ENCODE data around the gene MVB12B. TPM values are rescaled to one million over a fixed set of nuclear protein-coding genes. Genes with fewer than 3 reads are reported as not detected.

MVB12B gene
- total RNA-seq, 2 experiments from 2014 or later = 33.5 to 34.1 TPM

DNA sequence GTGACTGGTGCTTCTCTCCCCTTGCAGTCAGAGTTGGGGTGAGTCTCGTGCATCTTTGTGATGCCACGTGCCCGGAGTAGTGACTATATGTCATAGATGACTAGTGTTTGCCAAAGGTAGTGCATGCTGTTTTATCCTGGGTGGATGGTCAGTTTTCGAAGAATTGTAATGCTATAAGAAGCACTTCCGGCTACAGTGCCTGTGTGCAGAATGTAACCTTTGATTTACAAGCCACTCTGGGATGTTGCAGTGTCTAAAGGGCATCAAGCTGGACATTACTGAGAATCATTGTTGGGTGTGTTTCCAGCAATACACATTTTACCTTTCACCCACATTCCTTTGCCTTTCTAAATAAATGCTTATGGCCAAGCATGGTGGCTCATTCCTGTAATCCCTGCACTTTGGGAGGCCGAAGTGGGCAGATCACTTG, 16.7 kb downstream of the MVB12B start:
- H3K9me3 Mint-ChIP-seq = no peaks in the 10 kb centered on the region
- H3K27ac Mint-ChIP-seq = no peak overlapping the region
- H3K4me1 Mint-ChIP-seq = peaks cover 21% of the 10 kb centered on the region
- H3K27me3 Mint-ChIP-seq = no peaks in the 10 kb centered on the region
- DNase-seq (no peak), ATAC-seq (ENCODE audit: low read depth) (no peak)
- H3K36me3 Mint-ChIP-seq = peaks cover 38% of the 10 kb centered on the region
- POLR2A ChIA-PET = no interaction called here
- H3K4me3 Mint-ChIP-seq = no peak overlapping the region

DNA sequence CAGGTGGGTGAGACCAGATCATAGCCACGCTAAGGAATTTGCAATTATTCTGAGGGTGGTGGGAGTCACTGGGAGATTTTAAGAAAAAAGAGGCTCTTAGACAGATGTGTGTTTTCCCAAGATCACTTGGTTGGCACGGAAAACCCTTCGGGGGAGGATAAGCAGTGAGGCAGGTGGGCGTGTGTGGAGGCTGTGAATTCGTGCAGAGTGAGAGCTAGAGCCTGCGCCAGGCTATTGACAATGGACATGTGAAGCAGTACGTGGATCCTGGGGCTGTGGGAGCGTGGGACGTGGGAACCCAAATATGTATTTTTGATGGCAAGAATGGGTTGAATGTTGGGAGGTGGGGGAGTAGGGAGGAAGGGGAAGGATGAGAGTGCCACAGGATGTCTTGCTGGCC, 19.4 kb downstream of the MVB12B start:
- Mint-ChIP-seq H3K27me3 (peaks cover 1% of the 10 kb centered on the region), H3K27ac (no peak overlapping the region), H3K36me3 (peaks cover 53% of the 10 kb centered on the region), H3K4me1 (peaks cover 17% of the 10 kb centered on the region), H3K9me3 (peaks cover 6% of the 10 kb centered on the region), H3K4me3 (no peak overlapping the region)
- no peak for ATAC-seq (ENCODE audit: low read depth)
- POLR2A ChIA-PET = interaction anchor here (1.0 kb wide), 1 partner anchor 14 kb away, joined by 3 read pairs; no protein-coding TSS in a partner anchor
- DNase-seq = no peak

DNA sequence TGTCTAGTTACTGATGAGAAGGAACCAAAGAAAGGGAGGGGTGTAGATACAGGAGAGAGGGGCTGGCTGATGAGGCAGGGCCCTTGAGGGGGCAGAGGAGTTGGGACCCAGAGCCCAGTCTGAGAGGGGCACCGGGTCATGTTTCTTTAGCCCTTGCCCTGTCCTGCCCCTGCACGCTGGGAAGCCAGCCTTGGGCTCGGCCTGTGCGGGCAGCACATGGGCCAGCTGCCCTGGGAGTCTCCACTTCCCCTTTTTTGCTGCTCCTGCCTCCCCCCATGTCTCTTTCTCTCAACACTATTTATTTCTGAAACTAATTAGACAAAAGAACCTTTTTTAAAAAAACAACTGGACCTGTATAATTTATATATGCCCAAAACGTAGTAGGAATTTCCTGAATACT, 20.5 kb downstream of the MVB12B start:
- H3K27me3 Mint-ChIP-seq = peaks cover 1% of the 10 kb centered on the region
- H3K27ac Mint-ChIP-seq = no peak overlapping the region
- peaks cover 17% of the 10 kb centered on the region for H3K4me1 Mint-ChIP-seq
- no peak for ATAC-seq (ENCODE audit: low read depth)
- H3K36me3 Mint-ChIP-seq = peaks cover 51% of the 10 kb centered on the region
- H3K9me3 Mint-ChIP-seq = peaks cover 8% of the 10 kb centered on the region
- no peak overlapping the region for H3K4me3 Mint-ChIP-seq
- no peak for DNase-seq
- POLR2A ChIA-PET = no interaction called here

DNA sequence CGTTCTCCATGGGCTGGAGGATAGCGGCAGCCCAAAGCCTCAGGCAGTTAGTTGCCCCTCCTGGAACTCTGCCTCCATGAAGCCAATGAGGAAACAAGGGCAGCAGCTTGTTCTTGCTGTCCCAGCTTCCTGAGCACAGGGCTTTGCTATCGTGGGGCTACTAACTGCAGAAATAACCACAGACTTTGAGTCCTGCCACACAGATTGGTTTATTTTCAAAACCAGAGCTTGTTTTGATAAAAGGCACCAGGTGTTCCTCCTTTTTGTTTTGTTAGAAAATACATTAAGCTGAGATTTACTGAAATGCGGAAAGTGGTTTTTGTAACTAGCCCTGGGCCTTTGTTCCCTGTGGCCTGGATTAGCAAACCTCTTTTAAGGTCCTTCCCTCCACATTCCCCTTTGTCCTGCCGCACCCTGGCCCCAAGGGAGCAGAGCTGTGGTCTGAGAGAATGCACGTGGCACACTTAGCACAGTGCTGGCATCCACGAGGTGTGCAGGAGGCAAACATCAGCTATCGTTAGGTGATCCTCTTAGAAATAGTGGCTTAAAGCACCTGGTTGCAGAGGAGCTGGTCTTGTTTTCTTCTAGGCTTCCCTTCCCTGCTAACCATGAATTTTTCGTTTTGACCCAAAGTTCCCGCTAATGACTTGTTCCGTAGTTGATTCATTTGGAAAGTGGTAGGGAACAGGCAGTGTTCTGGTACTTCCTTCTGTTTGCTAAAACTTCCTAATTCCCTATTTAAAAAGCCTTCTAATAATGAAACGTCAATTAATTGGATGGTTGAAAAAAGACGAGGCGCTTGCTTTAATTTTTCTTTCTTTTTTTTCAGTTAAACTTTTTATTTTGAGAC, 21.5 kb downstream of the MVB12B start:
- Mint-ChIP-seq H3K27ac (no peak overlapping the region), H3K9me3 (peaks cover 8% of the 10 kb centered on the region), H3K4me1 (peaks cover 23% of the 10 kb centered on the region), H3K4me3 (no peak overlapping the region), H3K36me3 (peaks cover 50% of the 10 kb centered on the region), H3K27me3 (peaks cover 1% of the 10 kb centered on the region)
- POLR2A ChIA-PET = no interaction called here
- ATAC-seq (ENCODE audit: low read depth) (no peak), DNase-seq (no peak)

DNA sequence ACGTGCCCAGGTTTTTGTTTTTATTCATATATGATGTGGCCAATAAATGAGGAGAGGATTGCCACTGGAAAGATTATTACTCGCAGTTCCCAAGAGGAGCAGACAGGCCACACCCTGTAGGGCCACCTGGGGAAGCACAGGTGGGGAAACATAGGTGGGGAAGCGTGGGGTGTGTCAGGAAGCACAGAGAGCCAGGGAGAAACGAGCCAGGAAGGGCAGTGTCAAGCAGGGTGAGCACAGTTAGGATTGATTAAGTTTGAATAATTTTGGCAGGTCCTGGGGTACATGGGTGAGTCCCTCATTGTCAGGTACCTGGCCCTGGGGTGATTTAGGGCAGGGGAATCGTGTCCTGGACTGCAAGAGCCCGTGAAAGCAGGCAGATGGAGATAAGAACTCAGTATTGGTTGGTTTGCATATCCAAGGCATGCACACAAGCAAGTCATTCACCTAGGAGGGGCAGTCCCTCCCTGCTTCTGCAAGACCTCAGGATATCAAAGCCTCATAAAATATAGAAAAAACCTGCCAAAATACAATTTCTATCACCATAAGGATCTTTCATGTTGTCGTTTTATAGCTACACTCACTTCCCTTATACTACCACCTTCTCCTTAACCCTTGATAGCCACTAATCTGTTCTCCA, 22.4 kb downstream of the MVB12B start:
- ATAC-seq (ENCODE audit: low read depth) (no peak), DNase-seq (no peak)
- H3K4me3 Mint-ChIP-seq = no peak overlapping the region
- peaks cover 1% of the 10 kb centered on the region for H3K27me3 Mint-ChIP-seq
- no peak overlapping the region for H3K27ac Mint-ChIP-seq
- H3K9me3 Mint-ChIP-seq = peaks cover 8% of the 10 kb centered on the region
- H3K4me1 Mint-ChIP-seq = peaks cover 26% of the 10 kb centered on the region
- peaks cover 49% of the 10 kb centered on the region for H3K36me3 Mint-ChIP-seq
- POLR2A ChIA-PET = no interaction called here

DNA sequence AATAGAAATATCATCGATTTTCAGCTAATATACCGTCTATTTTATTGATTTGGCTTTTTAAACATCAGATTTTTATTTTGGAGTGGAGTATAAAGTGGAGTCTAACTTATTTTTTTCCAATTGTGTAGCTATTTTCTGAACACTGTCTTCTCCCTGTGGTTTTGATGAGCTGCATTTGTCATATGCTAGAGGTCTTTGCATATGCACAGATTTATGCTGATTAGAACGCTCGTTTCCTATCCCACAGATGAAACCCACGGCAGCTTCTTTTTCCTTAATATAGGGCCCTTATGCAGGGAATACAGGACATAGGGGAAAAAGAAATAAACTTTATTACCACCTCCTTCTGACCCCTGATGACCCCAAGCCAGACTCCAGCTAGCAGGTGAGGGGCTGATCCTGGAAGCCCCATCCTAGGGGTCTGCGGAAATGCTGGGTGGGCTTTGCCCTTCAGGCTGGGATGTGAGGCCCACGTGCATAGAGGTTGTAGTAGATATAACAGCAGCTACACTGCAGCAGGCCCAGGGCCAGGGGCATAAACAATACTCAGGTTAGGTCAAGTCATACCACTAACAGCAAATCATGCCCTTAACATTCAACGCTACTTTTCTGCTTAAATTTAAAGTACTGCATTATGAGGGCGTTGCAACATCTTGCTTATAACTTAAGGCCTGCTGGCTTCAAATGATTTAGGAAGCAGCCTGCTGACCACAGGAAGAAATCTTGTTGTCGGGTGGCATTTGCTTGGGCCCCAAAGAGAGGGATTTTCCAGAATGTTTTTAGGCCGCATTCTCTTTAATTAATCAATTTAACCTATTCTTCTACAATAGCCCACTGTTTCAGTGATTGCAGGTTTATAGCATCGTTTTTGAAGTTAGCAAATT, 28.5 kb downstream of the MVB12B start:
- H3K4me1 Mint-ChIP-seq = peaks cover 11% of the 10 kb centered on the region
- no peak overlapping the region for H3K4me3 Mint-ChIP-seq
- no peak for DNase-seq
- peaks cover 46% of the 10 kb centered on the region for H3K36me3 Mint-ChIP-seq
- POLR2A ChIA-PET = no interaction called here
- peaks cover 9% of the 10 kb centered on the region for H3K9me3 Mint-ChIP-seq
- no peak for ATAC-seq (ENCODE audit: low read depth)
- H3K27ac Mint-ChIP-seq = no peak overlapping the region
- no peaks in the 10 kb centered on the region for H3K27me3 Mint-ChIP-seq

DNA sequence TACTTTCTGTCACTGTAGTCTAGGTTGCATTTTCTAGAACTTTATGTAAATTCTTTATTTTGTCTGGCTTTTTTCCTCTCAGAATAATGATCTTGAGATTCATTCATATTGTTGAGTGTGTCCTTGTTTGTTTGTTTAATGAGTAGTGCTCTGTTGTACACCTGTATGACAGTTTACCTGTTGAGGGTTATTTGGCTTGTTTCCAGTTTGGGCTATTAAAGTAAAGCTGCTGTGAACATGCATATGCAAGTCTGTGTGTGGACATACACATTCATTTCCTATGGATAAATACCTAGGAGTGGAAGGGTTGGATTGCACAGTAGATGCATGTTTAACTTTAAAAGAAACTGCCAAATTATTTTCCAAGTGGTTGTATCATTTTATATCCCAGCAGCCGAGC, 30.4 kb downstream of the MVB12B start:
- Mint-ChIP-seq H3K27me3 (no peaks in the 10 kb centered on the region), H3K4me1 (peaks cover 11% of the 10 kb centered on the region), H3K27ac (no peak overlapping the region), H3K4me3 (no peak overlapping the region), H3K36me3 (peaks cover 49% of the 10 kb centered on the region), H3K9me3 (peaks cover 13% of the 10 kb centered on the region)
- POLR2A ChIA-PET = interaction anchor here (0.6 kb wide), 1 partner anchor 77 kb away, joined by 4 read pairs; no protein-coding TSS in a partner anchor
- ATAC-seq (ENCODE audit: low read depth) = no peak
- DNase-seq = no peak

DNA sequence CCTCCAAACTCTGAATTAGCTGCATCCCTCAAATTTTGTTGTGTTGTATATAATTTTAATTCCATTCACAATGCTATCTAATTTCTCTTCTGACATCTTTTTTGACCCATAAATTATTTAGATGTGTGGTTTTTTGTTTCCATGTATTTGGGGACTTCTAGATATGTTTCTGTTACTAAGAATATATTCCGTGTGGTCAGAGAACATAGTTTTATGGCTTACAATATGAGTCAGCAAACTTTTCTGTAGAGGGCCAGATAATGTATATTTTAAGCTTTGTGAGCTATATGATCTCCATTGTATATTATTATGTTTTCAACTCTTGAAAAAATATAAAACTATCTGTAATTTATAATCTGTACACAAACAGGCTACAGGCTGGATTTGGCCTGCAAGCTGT, 33.4 kb downstream of the MVB12B start:
- Mint-ChIP-seq H3K36me3 (peaks cover 61% of the 10 kb centered on the region), H3K27ac (no peak overlapping the region), H3K4me1 (peaks cover 2% of the 10 kb centered on the region), H3K9me3 (peaks cover 21% of the 10 kb centered on the region), H3K4me3 (no peak overlapping the region), H3K27me3 (no peaks in the 10 kb centered on the region)
- ATAC-seq (ENCODE audit: low read depth) = no peak
- no peak for DNase-seq
- POLR2A ChIA-PET = interaction anchor here (0.8 kb wide), 1 partner anchor 14 kb away, joined by 3 read pairs; no protein-coding TSS in a partner anchor

DNA sequence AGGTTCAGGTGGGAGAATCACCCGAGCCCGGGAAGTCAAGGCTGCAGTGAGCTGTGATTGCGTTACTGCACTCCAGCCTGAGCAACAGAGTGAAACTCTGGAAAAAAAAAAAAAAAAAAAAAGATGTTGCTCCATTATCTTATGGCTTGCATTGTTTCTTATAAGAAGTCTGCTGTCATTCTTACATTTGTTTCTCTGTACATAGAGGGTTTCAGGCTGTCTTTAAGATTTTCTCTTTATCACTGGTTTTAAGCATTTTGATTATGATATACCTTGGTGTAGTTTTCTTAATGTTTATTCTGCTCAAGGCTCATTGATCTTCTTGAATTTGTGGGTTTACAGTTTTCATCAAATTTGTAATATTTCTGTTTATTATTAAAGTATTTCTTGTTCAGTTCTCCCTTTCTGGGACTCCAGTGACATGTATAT, 35.2 kb downstream of the MVB12B start:
- no peaks in the 10 kb centered on the region for H3K27me3 Mint-ChIP-seq
- peaks cover 7% of the 10 kb centered on the region for H3K4me1 Mint-ChIP-seq
- no peak overlapping the region for H3K27ac Mint-ChIP-seq
- DNase-seq = no peak
- POLR2A ChIA-PET = no interaction called here
- ATAC-seq (ENCODE audit: low read depth) = no peak
- peaks cover 58% of the 10 kb centered on the region for H3K36me3 Mint-ChIP-seq
- H3K4me3 Mint-ChIP-seq = no peak overlapping the region
- H3K9me3 Mint-ChIP-seq = peaks cover 21% of the 10 kb centered on the region

DNA sequence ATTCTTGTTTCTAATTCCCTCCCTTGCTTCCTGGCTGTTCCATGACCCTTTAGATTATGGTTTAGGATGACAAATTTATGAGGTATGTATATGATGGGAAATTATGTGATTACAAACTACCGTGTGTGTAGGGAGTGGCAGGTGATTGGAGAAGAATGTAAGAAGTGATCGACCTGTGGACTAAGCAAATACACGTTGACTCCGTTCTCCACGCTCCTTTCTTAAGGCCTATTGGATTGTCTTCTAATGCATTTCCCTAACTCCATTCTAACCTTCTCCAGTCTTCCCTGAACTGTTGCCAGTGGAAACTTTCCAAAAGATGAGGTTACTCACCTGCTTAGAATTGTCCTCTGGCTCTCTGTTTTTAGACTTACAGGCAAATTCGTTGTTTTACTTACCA, 36.6 kb downstream of the MVB12B start:
- Mint-ChIP-seq H3K36me3 (peaks cover 51% of the 10 kb centered on the region), H3K4me1 (peaks cover 7% of the 10 kb centered on the region), H3K4me3 (no peak overlapping the region), H3K27me3 (no peaks in the 10 kb centered on the region), H3K9me3 (peaks cover 21% of the 10 kb centered on the region), H3K27ac (no peak overlapping the region)
- DNase-seq (no peak), ATAC-seq (ENCODE audit: low read depth) (no peak)
- POLR2A ChIA-PET = no interaction called here

DNA sequence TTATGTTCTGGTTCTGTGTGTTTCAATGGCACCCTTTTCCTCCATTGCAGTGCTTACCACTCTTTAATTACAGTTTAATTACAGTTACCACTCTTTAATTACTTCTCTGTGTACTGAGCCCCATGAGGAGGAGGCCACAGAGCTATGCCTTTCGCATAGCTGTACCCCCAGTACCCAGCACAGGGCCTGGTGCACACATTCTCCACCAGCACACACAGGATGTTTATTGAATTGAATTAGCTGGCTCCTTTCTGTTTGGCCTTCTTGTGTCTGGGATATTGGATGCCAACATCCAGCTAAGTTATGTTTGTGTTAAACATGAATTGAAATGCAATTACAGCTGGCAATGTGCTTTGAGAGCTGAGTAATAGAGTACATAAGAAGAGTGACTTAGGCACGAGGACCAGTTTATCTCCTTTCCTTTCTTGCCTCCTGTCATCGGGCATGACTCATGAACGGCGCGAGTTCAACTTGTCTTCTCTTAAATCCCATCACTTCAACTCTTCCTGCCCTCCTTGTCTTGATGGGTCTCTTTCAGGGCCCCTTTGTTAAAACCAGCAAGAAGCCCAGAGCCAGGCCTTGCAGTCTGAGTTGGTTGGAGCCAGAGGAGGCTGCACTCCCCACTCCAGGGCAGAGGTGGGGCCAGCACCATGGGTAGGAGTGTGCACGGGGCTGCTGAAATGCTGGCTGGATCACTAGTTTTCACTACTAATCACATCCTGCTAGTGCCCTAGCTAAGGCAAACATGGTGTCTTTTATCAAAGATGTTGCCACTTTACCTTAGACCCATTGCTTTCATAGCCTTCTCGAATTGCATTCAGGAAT, 37.4 kb downstream of the MVB12B start:
- no peaks in the 10 kb centered on the region for H3K27me3 Mint-ChIP-seq
- ATAC-seq (ENCODE audit: low read depth) = no peak
- peaks cover 46% of the 10 kb centered on the region for H3K36me3 Mint-ChIP-seq
- H3K9me3 Mint-ChIP-seq = peaks cover 21% of the 10 kb centered on the region
- no peak for DNase-seq
- POLR2A ChIA-PET = no interaction called here
- H3K4me1 Mint-ChIP-seq = peaks cover 7% of the 10 kb centered on the region
- H3K27ac Mint-ChIP-seq = no peak overlapping the region
- no peak overlapping the region for H3K4me3 Mint-ChIP-seq

DNA sequence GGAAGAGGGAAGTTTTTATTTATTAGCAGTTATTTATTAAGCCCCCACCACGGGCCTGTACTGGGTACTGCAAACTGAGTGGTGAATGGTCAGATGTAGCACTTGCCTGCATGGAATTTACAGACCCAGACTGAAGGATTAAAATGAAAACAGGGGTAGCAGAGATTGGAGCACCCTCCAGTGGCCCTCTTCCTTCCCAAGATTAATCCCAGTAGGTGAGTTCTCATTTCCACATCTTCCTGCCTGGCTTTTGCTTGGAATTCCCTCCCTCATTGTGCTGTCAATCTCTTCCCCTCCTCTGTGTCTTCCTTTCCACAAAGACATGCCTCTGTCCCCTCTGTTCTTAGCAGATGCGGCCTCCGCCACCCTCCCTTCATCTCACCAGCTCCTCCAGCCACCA, 39.2 kb downstream of the MVB12B start:
- Mint-ChIP-seq H3K36me3 (peaks cover 37% of the 10 kb centered on the region), H3K27ac (peak overlapping the region; percentile 81), H3K4me1 (peaks cover 7% of the 10 kb centered on the region), H3K4me3 (no peak overlapping the region), H3K27me3 (no peaks in the 10 kb centered on the region), H3K9me3 (peaks cover 13% of the 10 kb centered on the region)
- POLR2A ChIA-PET = no interaction called here
- ATAC-seq (ENCODE audit: low read depth) (no peak), DNase-seq (no peak)

Data from activated naive CD8-positive, alpha-beta T cell treated with anti-CD3 and anti-CD28 coated beads, Interleukin-2, amount 10 ng/mL, durations not matched to agents 7 days and 5 days (primary cell).